ENCODE data around the gene ADCY2.

ADCY2 gene

GRCh38 chr5:7659420-7659819 is 263.5 kb downstream of the ADCY2 start:
- ChIA-PET POLR2A (no interaction called here), CTCF (interaction anchor here (0.7 to 2.3 kb wide), 2 partner anchors 10 to 12 kb away, joined by 3 to 6 read pairs; no protein-coding TSS in a partner anchor)
- TF ChIP-seq, protein P1, sequence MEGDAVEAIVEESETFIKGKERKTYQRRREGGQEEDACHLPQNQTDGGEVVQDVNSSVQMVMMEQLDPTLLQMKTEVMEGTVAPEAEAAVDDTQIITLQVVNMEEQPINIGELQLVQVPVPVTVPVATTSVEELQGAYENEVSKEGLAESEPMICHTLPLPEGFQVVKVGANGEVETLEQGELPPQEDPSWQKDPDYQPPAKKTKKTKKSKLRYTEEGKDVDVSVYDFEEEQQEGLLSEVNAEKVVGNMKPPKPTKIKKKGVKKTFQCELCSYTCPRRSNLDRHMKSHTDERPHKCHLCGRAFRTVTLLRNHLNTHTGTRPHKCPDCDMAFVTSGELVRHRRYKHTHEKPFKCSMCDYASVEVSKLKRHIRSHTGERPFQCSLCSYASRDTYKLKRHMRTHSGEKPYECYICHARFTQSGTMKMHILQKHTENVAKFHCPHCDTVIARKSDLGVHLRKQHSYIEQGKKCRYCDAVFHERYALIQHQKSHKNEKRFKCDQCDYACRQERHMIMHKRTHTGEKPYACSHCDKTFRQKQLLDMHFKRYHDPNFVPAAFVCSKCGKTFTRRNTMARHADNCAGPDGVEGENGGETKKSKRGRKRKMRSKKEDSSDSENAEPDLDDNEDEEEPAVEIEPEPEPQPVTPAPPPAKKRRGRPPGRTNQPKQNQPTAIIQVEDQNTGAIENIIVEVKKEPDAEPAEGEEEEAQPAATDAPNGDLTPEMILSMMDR (IDR thresholded peaks at IDR 0.05; ENCODE audit: control extremely low read depth, extremely low read depth, low read depth, missing control alignments): no peak
- DNase-seq (ENCODE audit: extremely low spot score): no peak

DNA sequence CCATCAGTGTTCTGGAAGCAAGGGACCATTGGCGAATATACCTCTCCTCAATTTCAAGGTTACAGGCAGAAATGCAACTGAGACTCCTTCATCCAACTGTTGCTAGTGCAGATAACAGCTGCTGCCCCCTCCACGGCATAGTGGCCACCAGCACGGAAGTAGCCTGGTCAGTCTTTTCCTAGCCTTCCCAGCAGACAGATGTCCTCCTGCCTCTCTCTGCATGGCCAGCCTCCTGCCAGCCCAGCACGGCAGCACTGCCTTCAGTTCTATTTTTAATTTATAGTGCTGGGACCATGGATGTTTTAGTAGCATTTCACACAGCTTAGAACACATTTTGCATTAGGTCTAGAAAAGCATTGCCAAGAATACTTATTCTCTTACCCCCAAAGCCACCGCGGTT is 266.4 kb downstream of the ADCY2 start:
- DNase-seq (ENCODE audit: extremely low spot score): no peak
- TF ChIP-seq, protein P1 (IDR thresholded peaks at IDR 0.05; ENCODE audit: control extremely low read depth, extremely low read depth, low read depth, missing control alignments): no peak
- ChIA-PET POLR2A (no interaction called here), CTCF (no interaction called here)

- no peak for DNase-seq (ENCODE audit: extremely low spot score)
- CTCF ChIA-PET: no interaction called here
- POLR2A ChIA-PET: no interaction called here
- TF ChIP-seq, protein P1 (IDR thresholded peaks at IDR 0.05; ENCODE audit: control extremely low read depth, extremely low read depth, low read depth, missing control alignments): no peak
Measured at GRCh38 chr5:7663808-7664207, 267.9 kb downstream of the ADCY2 start.

DNA sequence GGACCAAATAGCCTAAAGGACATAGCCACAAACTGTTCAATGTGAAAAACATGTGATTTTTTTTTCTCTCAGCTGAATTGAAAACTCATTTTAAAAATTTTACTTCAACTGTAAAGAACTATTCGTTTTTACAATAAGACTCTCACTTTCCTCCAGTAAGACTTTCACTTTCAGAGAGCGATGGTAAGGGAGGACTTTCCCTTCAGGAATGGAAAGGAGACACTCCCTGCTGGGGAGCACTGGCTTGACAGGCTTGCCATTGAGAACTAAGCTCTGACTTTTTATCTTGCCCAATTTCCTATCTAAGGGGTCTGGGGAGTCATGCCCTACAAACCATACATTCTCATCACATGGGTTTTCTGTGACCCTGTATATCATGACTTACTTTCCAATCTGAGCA is 268.3 kb downstream of the ADCY2 start:
- TF ChIP-seq, protein P1 (IDR thresholded peaks at IDR 0.05; ENCODE audit: control extremely low read depth, extremely low read depth, low read depth, missing control alignments): no peak
- ChIA-PET CTCF (no interaction called here), POLR2A (no interaction called here)
- no peak for DNase-seq (ENCODE audit: extremely low spot score)

DNA sequence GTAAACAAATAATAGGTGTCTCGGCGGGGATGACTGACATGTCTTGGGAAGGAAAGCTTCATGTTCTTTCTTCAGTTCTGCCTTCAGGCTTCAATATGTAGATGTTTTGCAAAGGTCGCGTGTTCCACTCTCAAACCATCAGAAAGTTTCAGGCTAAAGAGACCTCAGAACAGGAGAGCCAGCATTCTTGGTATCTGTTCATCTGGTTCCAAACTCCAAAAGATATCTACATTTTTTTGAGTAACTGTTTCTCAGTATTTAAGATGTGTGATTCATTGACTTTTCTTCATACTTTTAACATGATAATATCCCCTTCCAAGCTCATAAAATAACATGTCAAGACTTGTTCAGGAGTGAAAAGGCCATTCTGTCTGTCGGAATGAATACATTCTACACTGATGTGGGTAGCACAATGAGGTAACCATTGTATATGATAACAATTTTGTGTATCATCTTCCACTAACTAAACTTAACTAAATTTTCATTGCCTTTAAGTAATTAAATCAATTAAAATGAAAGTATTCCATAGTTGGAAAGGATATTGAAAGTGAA is 271.4 kb downstream of the ADCY2 start:
- CTCF ChIA-PET: interaction anchor here (1.0 kb wide), 1 partner anchor 210 kb away, joined by 3 read pairs; no protein-coding TSS in a partner anchor

GRCh38 chr5:7668161-7668560 is 272.2 kb downstream of the ADCY2 start:
- POLR2A ChIA-PET: no interaction called here
- CTCF ChIA-PET: interaction anchor here (1.0 to 2.6 kb wide), 2 partner anchors 8 to 14 kb away, joined by 3 to 6 read pairs; no protein-coding TSS in a partner anchor
- TF ChIP-seq, protein P1 (IDR thresholded peaks at IDR 0.05; ENCODE audit: control extremely low read depth, extremely low read depth, low read depth, missing control alignments): no peak
- no peak for DNase-seq (ENCODE audit: extremely low spot score)

More for the DNA sequence above, 271.4 kb downstream of the ADCY2 start:
- no peak for DNase-seq (ENCODE audit: extremely low spot score)
- TF ChIP-seq, protein P1 (IDR thresholded peaks at IDR 0.05; ENCODE audit: control extremely low read depth, extremely low read depth, low read depth, missing control alignments): no peak
- POLR2A ChIA-PET: no interaction called here
